IPS-20b (cell line): Measurements from ENCODE around the gene PFDN1.

Experiments
- H3K27ac ChIP-seq: one replicate; pipeline ENCODE4 v1.5.1; 2013; ENCODE audit warnings: low read length
- H3K27me3 ChIP-seq: 2 replicates; pipeline ENCODE4 v1.6.1; 2013; ENCODE audit warnings: mild to moderate bottlenecking, low read length, inconsistent platforms; ENCODE audit not compliant: insufficient read depth
- H3K36me3 ChIP-seq: 2 replicates; pipeline ENCODE4 v1.6.1; 2013; ENCODE audit warnings: low read depth, mild to moderate bottlenecking, inconsistent platforms, low read length, moderate library complexity; ENCODE audit not compliant: insufficient read depth
- H3K4me1 ChIP-seq: 2 replicates; pipeline ENCODE4 v1.6.1; 2013; ENCODE audit warnings: mild to moderate bottlenecking, control low read depth, inconsistent platforms, low read length, moderate library complexity; ENCODE audit not compliant: insufficient read depth
- H3K4me3 ChIP-seq: 2 replicates; pipeline ENCODE4 v1.5.1; 2013; ENCODE audit warnings: mild to moderate bottlenecking, low read length, inconsistent platforms
- H3K9ac ChIP-seq: 2 replicates; pipeline ENCODE4 v1.6.1; 2013; ENCODE audit warnings: low read depth, mild to moderate bottlenecking, inconsistent platforms, low read length, moderate library complexity
- H3K9me3 ChIP-seq: 2 replicates; pipeline ENCODE4 v1.6.1; 2013; ENCODE audit warnings: mild to moderate bottlenecking, low read depth, low read length, inconsistent platforms; ENCODE audit not compliant: insufficient read depth

Gene PFDN1

GRCh38 chr5:140255460-140256157 lies 47.3 kb downstream of the PFDN1 start:
- Histone ChIP-seq H3K27me3 (no peaks in the 10 kb centered on the region), H3K4me3 (no peak overlapping the region), H3K36me3 (no peaks in the 10 kb centered on the region), H3K27ac (no peak overlapping the region), H3K9ac (no peak overlapping the region), H3K9me3 (no peaks in the 10 kb centered on the region), H3K4me1 (peaks cover 8% of the 10 kb centered on the region)

DNA sequence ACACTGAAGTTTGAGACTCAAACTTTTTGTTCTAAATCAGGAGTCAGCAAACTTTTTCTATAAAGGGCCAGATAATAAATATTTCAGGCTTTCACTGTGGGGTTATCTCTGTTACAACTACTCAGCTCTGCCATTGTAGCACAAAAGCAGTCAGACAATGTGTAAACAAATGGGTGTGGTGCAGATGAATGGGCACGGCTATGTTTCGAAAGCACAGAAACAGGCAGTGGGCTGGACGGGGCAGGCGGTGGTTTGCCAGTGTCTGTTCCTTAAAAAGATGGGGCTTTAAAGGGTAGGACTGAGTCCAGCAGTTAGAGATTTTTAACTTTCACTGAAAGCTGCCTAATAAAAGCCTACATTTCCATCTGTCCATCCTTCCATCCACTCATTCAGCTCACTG lies 48.9 kb downstream of the PFDN1 start:
- Histone ChIP-seq H3K9ac (no peak overlapping the region), H3K4me3 (no peak overlapping the region), H3K36me3 (peaks cover 6% of the 10 kb centered on the region; the same call in 1 of the 2 replicates), H3K27ac (no peak overlapping the region), H3K4me1 (peaks cover 3% of the 10 kb centered on the region; the same call in 1 of the 2 replicates), H3K27me3 (no peaks in the 10 kb centered on the region), H3K9me3 (no peaks in the 10 kb centered on the region)

DNA sequence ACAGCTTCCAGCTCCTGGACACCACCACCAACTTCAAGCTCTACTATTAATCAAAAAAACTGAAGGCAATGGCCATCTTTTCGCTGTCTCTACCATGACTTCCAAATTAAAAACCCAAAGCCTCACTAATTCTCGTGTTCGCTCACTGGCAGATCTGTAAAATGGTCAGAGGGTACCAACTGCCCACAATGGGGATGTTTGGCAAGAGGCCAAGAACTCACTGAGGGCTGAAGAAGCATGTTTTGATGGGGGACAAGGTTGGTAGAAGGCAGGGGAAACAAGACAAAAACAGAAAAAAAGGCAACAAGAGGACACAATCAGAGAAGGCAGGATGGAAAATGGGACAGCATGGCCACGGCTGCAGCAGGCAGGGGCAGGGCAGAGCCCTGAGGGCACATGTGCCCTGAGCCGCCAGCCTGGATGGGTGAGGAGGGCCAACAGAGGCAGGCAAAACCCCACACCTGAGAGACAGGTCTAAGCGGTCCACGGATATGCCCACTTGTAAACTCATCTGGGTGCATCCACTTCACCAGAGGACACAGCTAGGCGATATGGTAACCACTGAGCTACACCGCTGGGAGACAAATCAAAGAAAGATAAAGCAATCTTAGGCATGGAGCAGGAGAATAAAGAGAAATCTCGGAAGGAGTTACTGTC lies 50.3 kb downstream of the PFDN1 start:
- no peak overlapping the region for H3K4me3 ChIP-seq
- no peak overlapping the region for H3K27ac ChIP-seq
- peaks cover 3% of the 10 kb centered on the region; the same call in 1 of the 2 replicates for H3K4me1 ChIP-seq
- no peaks in the 10 kb centered on the region for H3K9me3 ChIP-seq
- no peaks in the 10 kb centered on the region for H3K27me3 ChIP-seq
- no peak overlapping the region for H3K9ac ChIP-seq
- H3K36me3 ChIP-seq, result peaks cover 8% of the 10 kb centered on the region; the same call in 1 of the 2 replicates

GRCh38 chr5:140251527-140251973 lies 51.4 kb downstream of the PFDN1 start:
- Histone ChIP-seq H3K9ac (no peak overlapping the region), H3K4me1 (peaks cover 3% of the 10 kb centered on the region; the same call in 1 of the 2 replicates), H3K36me3 (peaks cover 8% of the 10 kb centered on the region; the same call in 1 of the 2 replicates), H3K27me3 (no peaks in the 10 kb centered on the region), H3K9me3 (no peaks in the 10 kb centered on the region), H3K4me3 (no peak overlapping the region), H3K27ac (no peak overlapping the region)

- Histone ChIP-seq H3K27ac (no peak overlapping the region), H3K9me3 (no peaks in the 10 kb centered on the region), H3K9ac (no peak overlapping the region), H3K4me3 (no peak overlapping the region), H3K4me1 (peaks cover 9% of the 10 kb centered on the region; the same call in 1 of the 2 replicates), H3K36me3 (peaks cover 19% of the 10 kb centered on the region; the same call in 1 of the 2 replicates), H3K27me3 (no peaks in the 10 kb centered on the region)
These were observed 52.5 kb downstream of the PFDN1 start for GRCh38 chr5:140250386-140250785.

- H3K36me3 ChIP-seq, result peaks cover 27% of the 10 kb centered on the region; the same call in 1 of the 2 replicates
- no peak overlapping the region for H3K4me3 ChIP-seq
- H3K27me3 ChIP-seq, result no peaks in the 10 kb centered on the region
- H3K4me1 ChIP-seq, result peaks cover 9% of the 10 kb centered on the region; the same call in 1 of the 2 replicates
- H3K27ac ChIP-seq, result no peak overlapping the region
- no peak overlapping the region for H3K9ac ChIP-seq
- H3K9me3 ChIP-seq, result no peaks in the 10 kb centered on the region
These were observed 53.4 kb downstream of the PFDN1 start for GRCh38 chr5:140249536-140249935.

- Histone ChIP-seq H3K4me3 (no peak overlapping the region), H3K9ac (no peak overlapping the region), H3K36me3 (peaks cover 31% of the 10 kb centered on the region), H3K9me3 (no peaks in the 10 kb centered on the region), H3K27ac (no peak overlapping the region), H3K4me1 (peaks cover 9% of the 10 kb centered on the region; the same call in 1 of the 2 replicates), H3K27me3 (no peaks in the 10 kb centered on the region)
These were observed 54.5 kb downstream of the PFDN1 start for GRCh38 chr5:140248414-140248813.

GRCh38 chr5:140246378-140247122 lies 56.4 kb downstream of the PFDN1 start:
- H3K27ac ChIP-seq, result no peak overlapping the region

DNA sequence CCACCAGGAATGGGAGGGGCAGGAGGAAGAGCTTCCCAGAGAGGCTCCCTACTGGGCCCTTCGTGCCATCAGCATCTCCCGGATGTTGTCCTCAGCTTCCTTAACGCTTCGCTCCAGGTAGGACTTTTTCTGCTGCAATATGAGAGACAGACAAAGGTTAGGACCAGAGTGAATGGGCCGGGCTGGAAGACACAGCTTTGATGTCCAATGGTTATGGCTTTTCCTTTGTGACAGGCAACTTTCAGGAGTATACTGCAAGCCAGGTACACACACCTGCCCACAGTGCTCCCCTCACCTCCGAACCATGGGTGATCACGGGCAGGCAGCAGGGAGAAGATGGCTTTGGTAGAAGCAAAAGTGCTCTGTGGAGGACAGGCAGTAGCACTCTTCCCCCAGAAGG lies 57.0 kb downstream of the PFDN1 start:
- Histone ChIP-seq H3K27me3 (no peaks in the 10 kb centered on the region), H3K9ac (no peak overlapping the region), H3K9me3 (no peaks in the 10 kb centered on the region), H3K4me1 (peaks cover 12% of the 10 kb centered on the region), H3K36me3 (peaks cover 31% of the 10 kb centered on the region), H3K27ac (no peak overlapping the region), H3K4me3 (no peak overlapping the region)

More at GRCh38 chr5:140246378-140247122, 56.4 kb downstream of the PFDN1 start:
- peaks cover 31% of the 10 kb centered on the region for H3K36me3 ChIP-seq
- no peak overlapping the region for H3K4me3 ChIP-seq
- peaks cover 11% of the 10 kb centered on the region for H3K4me1 ChIP-seq
- H3K27me3 ChIP-seq, result no peaks in the 10 kb centered on the region
- H3K9me3 ChIP-seq, result no peaks in the 10 kb centered on the region
- H3K9ac ChIP-seq, result no peak overlapping the region

- Histone ChIP-seq H3K27me3 (no peaks in the 10 kb centered on the region), H3K36me3 (peaks cover 31% of the 10 kb centered on the region), H3K9ac (no peak overlapping the region), H3K9me3 (no peaks in the 10 kb centered on the region), H3K4me1 (peaks cover 12% of the 10 kb centered on the region), H3K27ac (no peak overlapping the region), H3K4me3 (no peak overlapping the region)
These were observed 57.6 kb downstream of the PFDN1 start for GRCh38 chr5:140245341-140245740.

GRCh38 chr5:140244525-140245025 lies 58.3 kb downstream of the PFDN1 start:
- Histone ChIP-seq H3K27ac (no peak overlapping the region), H3K27me3 (no peaks in the 10 kb centered on the region), H3K9me3 (no peaks in the 10 kb centered on the region), H3K4me3 (no peak overlapping the region), H3K36me3 (peaks cover 31% of the 10 kb centered on the region), H3K4me1 (peaks cover 12% of the 10 kb centered on the region), H3K9ac (no peak overlapping the region)
